ENCODE results near the gene ZNF391.
"Not testable (repeated sequence)": the region's sequence is repeated elsewhere in the genome, so short reads cannot be mapped to it uniquely, and the experiment has no call there.

The ZNF391 gene

GRCh38 chr6:27388293-27389197 is at the start of gene ZNF391:
Gene ZNF391 (plus strand): TSS chr6:27388759. CDS start chr6:27400371, 11,612 bp downstream.
- peak; percentile 98 for DNase-seq

DNA sequence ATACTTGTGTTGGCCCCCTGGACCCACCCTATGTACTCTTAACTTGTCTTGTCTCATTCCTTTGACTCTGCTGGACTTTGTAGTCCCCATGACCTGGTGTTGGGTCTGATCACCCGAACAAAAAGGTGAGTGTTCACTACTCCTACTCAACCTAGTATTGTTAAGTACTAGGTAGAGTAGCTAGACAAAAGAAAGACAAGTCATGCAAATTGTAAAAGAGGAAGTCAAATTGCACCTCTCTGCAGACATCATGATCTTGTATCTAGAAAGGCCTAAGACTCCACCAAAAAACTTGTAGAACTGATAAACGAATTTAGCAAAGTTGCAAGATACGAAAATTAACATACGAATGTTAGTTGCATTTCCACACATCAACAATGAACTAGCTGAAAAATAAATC is 35.7 kb upstream of the ZNF391 start:
- DNase-seq, result no peak

GRCh38 chr6:27358786-27359185 is 29.8 kb upstream of the ZNF391 start:
- DNase-seq, result no peak

- DNase-seq, result no peak
Measured at GRCh38 chr6:27359231-27359630, 29.3 kb upstream of the ZNF391 start.

- no peak for DNase-seq
Measured at GRCh38 chr6:27368202-27368601, 20.4 kb upstream of the ZNF391 start.

DNA sequence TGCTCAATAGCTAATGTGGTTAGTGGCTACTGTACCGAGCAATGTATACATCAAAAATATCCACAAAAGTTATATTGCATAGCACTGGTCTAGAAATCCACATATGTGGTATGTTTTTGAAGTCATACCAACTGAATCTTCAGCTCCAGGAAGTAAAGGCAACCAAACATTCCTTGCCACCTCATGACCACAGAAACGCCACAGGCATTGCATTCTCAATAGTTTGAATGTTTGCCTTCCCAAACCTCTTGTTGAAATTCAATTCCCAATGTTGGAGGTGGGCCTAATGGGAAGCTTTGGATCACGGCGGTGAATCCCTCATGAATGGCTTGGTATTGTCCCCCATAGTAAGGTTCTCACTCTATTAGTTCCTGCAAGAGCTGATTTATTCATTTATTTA is 18.2 kb upstream of the ZNF391 start:
- DNase-seq, result no peak

GRCh38 chr6:27374824-27375612 is 13.5 kb upstream of the ZNF391 start:
- peak; percentile 93 for DNase-seq

DNA sequence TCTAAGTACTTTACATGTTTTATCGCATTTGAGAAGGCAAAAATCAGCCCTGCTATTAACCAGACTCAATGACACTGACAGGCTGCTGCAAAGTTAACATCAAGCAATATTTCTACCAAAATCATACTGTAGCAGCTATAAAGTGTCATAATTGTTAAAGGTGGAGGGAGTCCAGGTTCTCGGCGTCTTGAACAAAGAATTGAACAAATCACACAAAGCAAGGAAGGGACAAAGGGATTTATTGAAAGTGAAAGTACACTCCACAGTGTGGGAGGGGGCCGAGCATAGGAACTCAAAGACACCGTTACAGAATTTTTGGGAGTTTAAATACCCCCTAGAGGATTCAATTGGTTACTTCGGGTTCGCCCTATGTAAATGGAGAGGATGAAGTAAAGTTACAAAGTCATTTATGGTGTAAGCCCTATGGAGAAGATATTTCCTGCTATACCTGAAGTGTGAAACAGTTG is 12.9 kb upstream of the ZNF391 start:
- no peak for DNase-seq

- DNase-seq, result not testable (repeated sequence)
Measured at GRCh38 chr6:27378406-27378805, 10.2 kb upstream of the ZNF391 start.

DNA sequence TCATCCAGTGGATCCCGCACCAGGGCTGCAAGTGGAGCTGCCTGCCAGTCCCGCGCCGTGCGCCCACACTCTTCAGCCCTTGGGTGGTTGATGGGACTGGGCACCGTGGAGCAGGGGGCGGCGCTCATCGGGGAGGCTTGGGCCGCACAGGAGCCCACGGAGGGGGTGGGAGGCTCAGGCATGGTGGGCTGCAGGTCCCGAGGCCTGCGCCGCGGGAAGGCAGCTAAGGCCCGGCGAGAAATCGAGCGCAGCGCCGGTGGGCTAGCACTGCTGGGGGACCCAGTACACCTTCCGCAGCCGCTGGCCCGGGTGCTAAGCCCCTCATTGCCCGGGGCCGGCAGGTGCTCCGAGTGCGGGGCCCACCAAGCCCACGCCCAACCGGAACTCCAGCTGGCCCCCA is 7.6 kb upstream of the ZNF391 start:
- not testable (repeated sequence) for DNase-seq

- DNase-seq, result no peak
Measured at GRCh38 chr6:27383011-27383410, 5.5 kb upstream of the ZNF391 start.

DNA sequence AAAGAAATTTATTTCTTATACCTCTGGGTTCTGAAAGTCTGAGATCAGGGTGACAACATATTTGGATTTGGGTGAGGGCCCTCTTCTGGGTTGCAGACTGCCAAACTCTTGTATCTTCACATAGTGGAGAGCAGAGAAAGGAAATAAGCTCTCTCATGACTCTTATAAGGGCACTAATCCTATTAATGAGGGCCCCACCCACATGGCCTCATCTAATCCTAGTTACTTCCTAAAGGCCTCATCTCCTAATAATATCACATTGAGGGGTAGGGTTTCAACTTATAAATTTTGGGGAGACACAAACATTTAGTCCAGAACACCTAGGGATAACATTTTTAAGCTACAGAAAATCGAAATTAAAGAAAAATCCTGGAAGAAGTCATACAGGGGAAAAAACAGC is 5.1 kb upstream of the ZNF391 start:
- DNase-seq, result no peak

GRCh38 chr6:27392623-27393022 is 4.1 kb downstream of the ZNF391 start:
- DNase-seq, result no peak

GRCh38 chr6:27394073-27394472 is 5.5 kb downstream of the ZNF391 start:
- no peak for DNase-seq

DNA sequence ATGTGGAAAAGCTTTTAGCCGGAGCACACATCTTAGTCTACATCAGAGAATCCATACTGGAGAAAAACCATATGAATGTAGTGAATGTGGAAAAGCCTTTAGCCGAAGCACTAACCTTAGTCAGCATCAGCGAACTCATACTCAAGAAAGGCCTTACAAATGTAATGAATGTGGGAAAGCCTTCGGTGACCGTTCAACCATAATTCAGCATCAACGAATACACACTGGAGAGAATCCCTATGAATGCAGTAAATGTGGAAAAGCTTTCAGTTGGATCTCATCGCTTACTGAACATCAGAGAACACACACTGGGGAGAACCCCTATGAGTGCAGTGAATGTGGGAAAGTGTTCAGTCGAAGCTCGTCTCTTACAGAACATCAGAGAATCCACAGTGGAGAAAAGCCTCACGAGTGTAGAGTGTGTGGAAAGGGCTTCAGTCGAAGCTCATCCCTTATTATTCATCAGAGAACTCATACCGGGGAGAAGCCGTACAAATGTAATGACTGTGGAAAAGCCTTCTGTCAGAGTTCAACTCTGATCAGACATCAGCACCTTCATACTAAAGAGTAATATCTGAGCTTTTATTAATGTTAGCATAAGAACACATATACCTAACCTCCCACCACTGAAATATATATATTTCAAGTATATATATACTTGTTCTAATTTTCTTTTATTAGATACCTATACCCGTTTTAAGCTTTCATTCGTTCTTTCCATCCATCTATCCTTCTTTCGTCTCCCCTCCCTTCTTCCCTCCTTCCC is 12.5 kb downstream of the ZNF391 start:
- DNase-seq, result no peak

- no peak for DNase-seq
Measured at GRCh38 chr6:27406085-27406484, 17.5 kb downstream of the ZNF391 start.

- no peak for DNase-seq
Measured at GRCh38 chr6:27407153-27407814, 18.7 kb downstream of the ZNF391 start.

DNA sequence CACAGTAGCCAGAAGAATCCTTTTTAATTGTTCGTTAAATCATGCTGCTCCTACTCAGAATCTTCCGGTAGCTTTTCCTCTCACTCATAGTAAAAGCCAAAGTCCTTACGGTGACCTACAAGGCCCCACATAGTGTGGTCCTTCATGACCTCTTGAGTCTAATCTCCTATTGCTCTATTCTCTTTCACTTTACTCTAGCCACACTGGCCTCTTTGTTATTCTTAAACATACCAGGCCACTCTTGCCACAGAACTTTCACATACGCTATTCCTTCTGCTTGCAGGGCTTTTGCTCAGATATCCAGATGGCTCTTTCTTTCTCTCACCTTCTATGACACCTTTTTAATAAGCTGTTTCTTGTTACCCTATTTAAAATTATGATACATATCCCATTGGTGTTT is 25.7 kb downstream of the ZNF391 start:
- no peak for DNase-seq

DNA sequence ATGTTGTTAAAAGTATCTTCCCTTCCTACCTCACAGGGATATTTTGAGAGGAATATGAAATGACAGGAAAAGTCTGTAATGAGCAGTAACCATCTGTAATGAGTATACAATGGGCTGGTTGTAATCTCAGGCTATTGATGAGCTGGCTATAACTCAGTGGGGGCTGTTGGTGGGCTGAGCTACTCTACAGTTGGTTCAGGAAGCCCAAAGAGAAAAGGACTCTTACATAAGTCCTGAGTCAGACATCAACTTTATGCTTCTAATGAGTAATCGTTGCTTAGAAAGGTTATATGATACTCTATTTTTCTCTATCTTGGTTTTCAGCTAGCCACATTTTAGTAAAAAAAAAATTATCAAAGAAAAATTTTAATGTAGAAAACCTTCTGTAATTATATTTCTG is 26.4 kb downstream of the ZNF391 start:
- no peak for DNase-seq

DNA sequence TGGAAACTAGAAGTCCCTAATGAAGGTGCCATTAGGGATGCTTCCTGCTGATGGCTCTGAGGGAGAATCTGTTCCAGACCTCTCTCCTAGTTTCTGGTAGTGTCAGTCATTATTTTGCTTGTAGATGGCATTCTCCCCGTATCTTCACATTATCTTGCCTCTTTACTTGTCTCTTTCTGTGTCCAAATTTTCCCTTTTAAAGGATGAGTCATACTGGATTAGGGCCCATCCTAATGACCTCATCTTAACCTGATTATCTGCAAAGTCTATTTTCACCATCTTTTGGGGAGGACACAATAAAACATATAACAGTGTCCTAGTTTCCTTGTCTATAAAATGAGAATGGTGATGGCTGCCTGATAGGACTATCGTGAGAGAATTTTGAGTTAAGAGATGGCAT is 27.3 kb downstream of the ZNF391 start:
- no peak for DNase-seq

GRCh38 chr6:27419363-27419762 is 30.8 kb downstream of the ZNF391 start:
- DNase-seq, result no peak

GRCh38 chr6:27422651-27423332 is 34.2 kb downstream of the ZNF391 start:
- no peak for DNase-seq
